Measurements from ENCODE around the gene ELF2.
"Not testable (repeated sequence)": the region's sequence is repeated elsewhere in the genome, so short reads cannot be mapped to it uniquely, and the experiment has no call there.

ELF2 gene

DNA sequence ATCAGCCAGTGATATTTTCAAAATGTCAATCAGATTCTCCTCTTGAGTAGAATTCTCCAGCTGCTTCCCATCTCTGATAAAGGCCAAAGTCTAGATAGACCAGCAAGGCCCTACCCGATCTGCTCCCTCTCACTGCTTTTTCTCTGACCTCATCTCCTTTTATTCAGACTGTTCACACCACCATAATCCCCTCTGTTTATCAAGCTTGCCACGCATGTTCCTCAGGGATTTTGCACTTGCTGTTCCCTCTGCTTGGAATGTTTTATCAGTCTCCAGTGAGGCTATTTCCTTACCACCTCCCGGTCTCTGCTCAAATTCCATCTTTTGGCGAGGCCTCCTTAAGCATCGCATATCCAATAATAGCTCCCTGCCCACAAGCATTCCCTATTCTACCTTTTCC is 141.4 kb downstream of the ELF2 start:
- Histone ChIP-seq H3K36me3 (ENCODE audit: insufficient read depth, low read length) (peaks cover 5% of the 10 kb centered on the region; the same call in 1 of the 2 replicates), H3K9me3 (ENCODE audit: insufficient read depth, low read depth, low read length) (no peaks in the 10 kb centered on the region), H3K27me3 (ENCODE audit: insufficient read depth, low read length) (no peaks in the 10 kb centered on the region), H3K27ac (ENCODE audit: low read depth, low read length) (no peak overlapping the region), H3K4me3 (ENCODE audit: low read length) (no peak overlapping the region), H3K4me1 (ENCODE audit: insufficient read depth, low read length) (peaks cover 4% of the 10 kb centered on the region; the same call in 1 of the 2 replicates), H3K9ac (ENCODE audit: low read depth, low read length) (no peak overlapping the region)
- 94% methylated on average over 5 of the region's 5 CpGs for WGBS

DNA sequence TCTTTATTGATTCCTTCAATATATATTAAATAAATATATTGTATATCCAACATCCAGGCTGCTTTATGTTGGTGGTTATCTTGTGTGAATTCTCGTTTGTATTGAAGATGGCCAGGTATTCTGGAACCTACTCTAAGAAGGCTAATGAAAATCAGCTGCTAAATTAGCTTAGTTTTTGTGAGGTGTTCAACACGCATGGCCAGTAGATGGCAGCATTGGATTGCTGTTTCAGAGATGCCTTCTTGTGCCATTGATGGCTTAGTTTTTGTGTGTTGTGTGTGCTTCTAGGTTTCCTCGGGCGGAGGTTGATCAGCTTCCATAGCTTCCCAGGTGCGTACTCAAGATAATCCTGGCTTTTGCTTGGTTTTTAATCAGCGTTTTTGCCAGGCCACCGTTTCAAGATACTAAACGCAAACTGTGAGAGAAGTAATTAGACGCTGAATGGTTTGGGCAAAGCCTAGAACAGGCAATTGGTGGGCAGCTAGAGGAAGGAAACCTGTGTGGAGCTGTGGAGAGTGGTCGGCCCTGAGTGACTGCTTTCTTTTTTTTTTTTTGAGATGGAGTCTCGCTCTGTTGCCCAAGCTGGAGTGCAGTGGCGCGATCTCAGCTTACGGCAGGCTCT is 146.3 kb downstream of the ELF2 start:
- Histone ChIP-seq H3K36me3 (ENCODE audit: insufficient read depth, low read length) (peaks cover 4% of the 10 kb centered on the region; the same call in 1 of the 2 replicates), H3K4me3 (ENCODE audit: low read length) (no peak overlapping the region), H3K9ac (ENCODE audit: low read depth, low read length) (no peak overlapping the region), H3K27ac (ENCODE audit: low read depth, low read length) (no peak overlapping the region), H3K27me3 (ENCODE audit: insufficient read depth, low read length) (no peaks in the 10 kb centered on the region), H3K4me1 (ENCODE audit: insufficient read depth, low read length) (peaks cover 12% of the 10 kb centered on the region; the same call in 1 of the 2 replicates), H3K9me3 (ENCODE audit: insufficient read depth, low read depth, low read length) (no peaks in the 10 kb centered on the region)
- WGBS, result 71% methylated on average over 14 of the region's 14 CpGs

DNA sequence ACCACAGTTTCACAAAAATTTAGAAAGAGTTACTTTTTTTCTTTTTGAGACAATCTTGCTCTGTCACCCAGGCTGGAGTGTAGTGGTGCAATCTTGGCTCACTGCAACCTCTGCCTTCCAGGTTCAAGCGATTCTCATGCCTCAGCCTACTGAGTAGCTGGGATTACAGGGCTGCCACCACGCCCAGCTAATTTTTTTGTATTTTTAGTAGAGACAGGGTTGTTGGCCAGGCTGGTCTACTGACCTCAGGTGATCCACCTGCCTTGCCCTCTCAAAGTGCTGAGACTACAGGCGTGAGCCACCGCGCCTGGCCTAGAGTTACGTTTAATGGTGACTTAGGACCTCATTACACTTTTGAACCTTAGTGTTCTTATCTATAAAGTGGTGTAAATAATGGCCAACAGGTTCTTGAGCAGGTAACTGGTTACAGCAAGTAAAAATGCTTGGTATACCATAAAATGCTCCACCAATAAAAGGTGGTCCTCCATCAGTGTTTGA is 147.1 kb downstream of the ELF2 start:
- not testable (repeated sequence) for H3K9me3 ChIP-seq (ENCODE audit: insufficient read depth, low read depth, low read length); H3K36me3 ChIP-seq (ENCODE audit: insufficient read depth, low read length); H3K9ac ChIP-seq (ENCODE audit: low read depth, low read length); H3K27ac ChIP-seq (ENCODE audit: low read depth, low read length); H3K4me3 ChIP-seq (ENCODE audit: low read length); H3K27me3 ChIP-seq (ENCODE audit: insufficient read depth, low read length)
- H3K4me1 ChIP-seq (ENCODE audit: insufficient read depth, low read length), result peaks cover 15% of the 10 kb centered on the region; the same call in 1 of the 2 replicates
- 95% methylated on average over 6 of the region's 6 CpGs for WGBS

DNA sequence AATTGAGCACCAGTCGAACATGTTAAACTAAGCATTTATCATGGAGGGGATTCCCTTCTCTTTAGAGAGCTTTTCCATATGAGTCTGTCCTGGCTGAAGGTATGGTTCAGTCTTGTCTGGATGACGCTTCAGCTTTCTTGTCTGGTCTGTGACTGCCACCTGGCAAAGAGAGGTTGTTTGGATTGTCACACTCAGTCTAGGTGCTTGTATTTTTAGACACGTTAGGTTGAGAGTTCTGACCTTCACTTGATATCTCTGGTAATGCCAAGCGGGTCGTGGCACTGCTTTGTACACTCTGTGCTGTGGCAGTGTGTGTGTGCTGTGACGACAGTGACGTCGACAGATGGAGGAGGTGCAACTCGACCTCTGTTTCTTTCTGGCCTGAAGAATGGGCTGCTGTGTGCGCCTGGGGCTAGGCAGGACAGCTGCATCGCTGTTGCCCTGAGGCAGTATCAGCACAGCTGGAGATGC is 148.8 kb downstream of the ELF2 start:
- H3K9ac ChIP-seq (ENCODE audit: low read depth, low read length), result no peak overlapping the region
- no peaks in the 10 kb centered on the region for H3K9me3 ChIP-seq (ENCODE audit: insufficient read depth, low read depth, low read length)
- H3K4me3 ChIP-seq (ENCODE audit: low read length), result no peak overlapping the region
- H3K27ac ChIP-seq (ENCODE audit: low read depth, low read length), result no peak overlapping the region; the same call in 1 of the 2 replicates
- no peaks in the 10 kb centered on the region for H3K27me3 ChIP-seq (ENCODE audit: insufficient read depth, low read length)
- 87% methylated on average over 11 of the region's 11 CpGs for WGBS
- peaks cover 4% of the 10 kb centered on the region; the same call in 1 of the 2 replicates for H3K36me3 ChIP-seq (ENCODE audit: insufficient read depth, low read length)
- peaks cover 21% of the 10 kb centered on the region; the same call in 1 of the 2 replicates for H3K4me1 ChIP-seq (ENCODE audit: insufficient read depth, low read length)

DNA sequence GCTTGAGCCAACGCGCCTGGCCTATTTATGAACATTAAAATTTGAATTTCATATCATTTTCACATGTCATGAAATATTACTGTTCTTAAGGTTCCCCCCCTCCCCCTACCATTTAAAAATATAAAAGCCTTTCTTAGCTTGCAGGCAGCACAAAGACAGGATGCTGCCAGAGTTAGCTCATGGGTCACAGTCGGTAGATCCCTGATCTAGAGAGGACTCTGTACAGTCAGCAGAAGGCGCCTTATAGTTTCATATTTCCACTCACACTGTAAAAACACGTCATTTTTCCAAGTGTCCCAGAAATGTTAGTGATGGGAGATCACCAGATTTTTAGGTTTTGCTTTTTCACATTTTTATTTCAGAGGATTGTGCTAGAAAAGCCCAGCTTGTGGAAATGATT is 149.2 kb downstream of the ELF2 start:
- H3K36me3 ChIP-seq (ENCODE audit: insufficient read depth, low read length), result peaks cover 4% of the 10 kb centered on the region; the same call in 1 of the 2 replicates
- H3K4me1 ChIP-seq (ENCODE audit: insufficient read depth, low read length), result peaks cover 21% of the 10 kb centered on the region; the same call in 1 of the 2 replicates
- WGBS, result 94% methylated on average over 5 of the region's 5 CpGs
- no peaks in the 10 kb centered on the region for H3K27me3 ChIP-seq (ENCODE audit: insufficient read depth, low read length)
- H3K9me3 ChIP-seq (ENCODE audit: insufficient read depth, low read depth, low read length), result no peaks in the 10 kb centered on the region
- no peak overlapping the region; the same call in 1 of the 2 replicates for H3K27ac ChIP-seq (ENCODE audit: low read depth, low read length)
- H3K4me3 ChIP-seq (ENCODE audit: low read length), result no peak overlapping the region
- H3K9ac ChIP-seq (ENCODE audit: low read depth, low read length), result no peak overlapping the region

DNA sequence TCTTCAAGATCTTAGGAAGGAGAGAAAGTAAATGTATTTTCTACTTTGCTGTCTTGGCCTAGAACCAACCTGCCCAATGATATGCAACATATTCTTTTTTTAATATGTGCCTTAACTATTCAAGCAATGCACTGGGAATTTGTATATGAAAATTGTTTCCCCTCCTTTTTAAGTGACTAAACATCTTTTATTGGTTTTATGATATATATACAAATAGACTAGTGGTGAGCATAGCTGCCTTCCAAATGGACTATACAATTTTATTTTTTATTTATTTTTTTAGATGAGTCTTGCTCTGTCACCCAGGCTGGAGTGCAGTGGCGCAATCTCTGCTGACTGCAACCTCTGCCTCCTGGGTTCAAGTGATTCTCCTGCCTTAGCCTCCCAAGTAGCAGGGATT is 151.2 kb downstream of the ELF2 start:
- Histone ChIP-seq H3K9me3 (ENCODE audit: insufficient read depth, low read depth, low read length) (no peaks in the 10 kb centered on the region), H3K27ac (ENCODE audit: low read depth, low read length) (no peak overlapping the region), H3K4me1 (ENCODE audit: insufficient read depth, low read length) (peaks cover 35% of the 10 kb centered on the region; the same call in 1 of the 2 replicates), H3K27me3 (ENCODE audit: insufficient read depth, low read length) (no peaks in the 10 kb centered on the region), H3K9ac (ENCODE audit: low read depth, low read length) (no peak overlapping the region), H3K36me3 (ENCODE audit: insufficient read depth, low read length) (peaks cover 11% of the 10 kb centered on the region; the same call in 1 of the 2 replicates), H3K4me3 (ENCODE audit: low read length) (no peak overlapping the region)
- WGBS, result 100% methylated on average over 1 of the region's 1 CpG

DNA sequence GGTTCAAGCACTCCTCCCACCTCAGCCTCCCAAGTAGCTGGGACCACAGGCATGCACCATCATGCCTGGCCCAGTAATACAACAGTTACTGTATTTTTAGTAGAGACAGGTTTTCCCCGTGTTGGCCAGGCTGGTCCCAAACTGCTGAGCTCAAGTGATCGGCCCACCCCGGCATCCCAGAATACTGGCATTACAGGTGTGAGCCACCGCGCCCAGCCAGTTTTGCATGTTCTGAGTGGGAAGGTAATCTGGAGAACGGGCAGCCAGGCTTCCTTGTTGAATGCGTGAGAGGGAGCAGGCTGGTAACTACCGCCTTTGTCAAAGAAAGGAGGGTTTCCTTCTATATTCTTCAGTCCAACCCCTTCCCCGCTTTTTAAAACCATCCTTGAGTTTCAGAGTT is 152.3 kb downstream of the ELF2 start:
- 93% methylated on average over 9 of the region's 9 CpGs for WGBS
- H3K4me3 ChIP-seq (ENCODE audit: low read length), result no peak overlapping the region
- no peaks in the 10 kb centered on the region for H3K27me3 ChIP-seq (ENCODE audit: insufficient read depth, low read length)
- peaks cover 43% of the 10 kb centered on the region for H3K4me1 ChIP-seq (ENCODE audit: insufficient read depth, low read length)
- H3K36me3 ChIP-seq (ENCODE audit: insufficient read depth, low read length), result peaks cover 11% of the 10 kb centered on the region; the same call in 1 of the 2 replicates
- no peak overlapping the region for H3K9ac ChIP-seq (ENCODE audit: low read depth, low read length)
- no peaks in the 10 kb centered on the region for H3K9me3 ChIP-seq (ENCODE audit: insufficient read depth, low read depth, low read length)
- H3K27ac ChIP-seq (ENCODE audit: low read depth, low read length), result no peak overlapping the region

DNA sequence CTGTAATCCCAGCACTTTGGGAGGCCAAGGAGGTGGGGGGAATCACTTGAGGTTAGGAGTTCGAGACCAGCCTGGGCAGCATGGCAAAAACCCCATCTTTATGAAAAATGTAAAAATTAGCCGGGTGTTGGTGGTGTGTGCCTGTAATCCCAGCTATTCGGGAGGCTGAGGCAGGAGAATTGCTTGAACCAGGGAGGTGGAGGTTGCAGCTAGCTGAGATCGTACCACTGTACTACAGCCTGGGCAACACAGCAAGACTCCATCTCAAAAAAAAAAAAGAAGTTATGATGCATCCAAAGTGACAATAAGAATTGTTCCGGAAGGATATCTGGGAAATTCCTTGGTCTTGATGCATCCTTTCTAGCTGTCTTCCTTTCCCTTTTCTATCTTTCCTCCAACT is 154.2 kb downstream of the ELF2 start:
- Histone ChIP-seq H3K36me3 (ENCODE audit: insufficient read depth, low read length) (0 out of 2 replicates have a peak, but pooled peaks cover 7% of the 10 kb centered on the region), H3K4me1 (ENCODE audit: insufficient read depth, low read length) (peaks cover 55% of the 10 kb centered on the region)
- 99% methylated on average over 5 of the region's 5 CpGs for WGBS

DNA sequence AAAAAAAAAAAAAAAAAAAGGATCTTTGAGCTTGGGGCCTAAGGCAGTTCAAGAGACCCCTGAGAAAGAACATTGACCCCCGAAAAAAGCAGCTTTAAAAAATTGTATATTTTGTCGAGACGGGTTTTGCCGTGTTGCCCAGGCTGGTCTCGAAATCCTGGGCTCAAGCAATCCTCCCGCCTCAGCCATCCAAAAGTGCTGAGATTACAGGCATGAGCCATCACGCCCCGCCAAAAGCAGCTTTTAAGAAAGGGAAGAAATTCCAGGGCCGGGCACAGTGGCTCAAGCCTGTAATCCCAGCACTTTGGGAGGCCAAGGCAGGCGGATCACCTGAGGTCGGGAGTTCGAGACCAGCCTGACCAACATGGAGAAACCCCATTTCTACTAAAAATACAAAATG is 155.9 kb downstream of the ELF2 start:
- 76% methylated on average over 12 of the region's 12 CpGs for WGBS
- H3K9ac ChIP-seq (ENCODE audit: low read depth, low read length), result not testable (repeated sequence)
- H3K27ac ChIP-seq (ENCODE audit: low read depth, low read length), result peak overlapping the region; percentile 63; the same call in 1 of the 2 replicates

More for the DNA sequence above, 154.2 kb downstream of the ELF2 start:
- Histone ChIP-seq H3K9ac (ENCODE audit: low read depth, low read length) (no peak overlapping the region), H3K27me3 (ENCODE audit: insufficient read depth, low read length) (no peaks in the 10 kb centered on the region), H3K4me3 (ENCODE audit: low read length) (no peak overlapping the region), H3K9me3 (ENCODE audit: insufficient read depth, low read depth, low read length) (no peaks in the 10 kb centered on the region), H3K27ac (ENCODE audit: low read depth, low read length) (no peak overlapping the region)

DNA sequence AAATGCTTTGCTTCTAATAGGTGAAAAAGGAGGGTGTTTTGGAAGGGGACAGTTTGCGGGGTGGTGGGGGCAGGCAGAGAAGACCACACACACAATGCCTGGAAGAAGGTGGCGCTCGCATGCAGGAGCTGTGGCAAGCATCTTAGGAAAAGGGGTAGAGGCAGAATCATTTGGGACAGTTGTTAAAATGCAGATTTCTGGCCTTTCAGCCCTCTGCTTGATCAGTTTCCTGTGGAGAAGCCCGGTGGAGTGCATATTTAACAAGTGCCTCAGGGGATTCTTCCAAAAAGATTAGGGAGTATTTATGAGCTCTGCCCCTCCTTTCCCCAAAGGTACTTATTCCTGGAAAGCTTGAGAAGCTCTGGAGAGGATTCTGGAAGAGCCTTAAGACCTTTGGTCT is 156.6 kb downstream of the ELF2 start:
- peaks cover 53% of the 10 kb centered on the region for H3K4me1 ChIP-seq (ENCODE audit: insufficient read depth, low read length)
- WGBS, result 5% methylated on average over 4 of the region's 4 CpGs
- peak overlapping the region; percentile 63; the same call in 1 of the 2 replicates for H3K27ac ChIP-seq (ENCODE audit: low read depth, low read length)
- H3K4me3 ChIP-seq (ENCODE audit: low read length), result peak overlapping the region; percentile 99
- no peaks in the 10 kb centered on the region for H3K9me3 ChIP-seq (ENCODE audit: insufficient read depth, low read depth, low read length)
- no peaks in the 10 kb centered on the region for H3K27me3 ChIP-seq (ENCODE audit: insufficient read depth, low read length)
- no peak overlapping the region for H3K9ac ChIP-seq (ENCODE audit: low read depth, low read length)
- H3K36me3 ChIP-seq (ENCODE audit: insufficient read depth, low read length), result 0 out of 2 replicates have a peak, but pooled peaks cover 7% of the 10 kb centered on the region

More for the DNA sequence above, 155.9 kb downstream of the ELF2 start:
- peak overlapping the region; percentile 9; the same call in 1 of the 2 replicates for H3K4me3 ChIP-seq (ENCODE audit: low read length)
- H3K36me3 ChIP-seq (ENCODE audit: insufficient read depth, low read length); H3K27me3 ChIP-seq (ENCODE audit: insufficient read depth, low read length); H3K9me3 ChIP-seq (ENCODE audit: insufficient read depth, low read depth, low read length): not testable (repeated sequence)
- peaks cover 53% of the 10 kb centered on the region for H3K4me1 ChIP-seq (ENCODE audit: insufficient read depth, low read length)

DNA sequence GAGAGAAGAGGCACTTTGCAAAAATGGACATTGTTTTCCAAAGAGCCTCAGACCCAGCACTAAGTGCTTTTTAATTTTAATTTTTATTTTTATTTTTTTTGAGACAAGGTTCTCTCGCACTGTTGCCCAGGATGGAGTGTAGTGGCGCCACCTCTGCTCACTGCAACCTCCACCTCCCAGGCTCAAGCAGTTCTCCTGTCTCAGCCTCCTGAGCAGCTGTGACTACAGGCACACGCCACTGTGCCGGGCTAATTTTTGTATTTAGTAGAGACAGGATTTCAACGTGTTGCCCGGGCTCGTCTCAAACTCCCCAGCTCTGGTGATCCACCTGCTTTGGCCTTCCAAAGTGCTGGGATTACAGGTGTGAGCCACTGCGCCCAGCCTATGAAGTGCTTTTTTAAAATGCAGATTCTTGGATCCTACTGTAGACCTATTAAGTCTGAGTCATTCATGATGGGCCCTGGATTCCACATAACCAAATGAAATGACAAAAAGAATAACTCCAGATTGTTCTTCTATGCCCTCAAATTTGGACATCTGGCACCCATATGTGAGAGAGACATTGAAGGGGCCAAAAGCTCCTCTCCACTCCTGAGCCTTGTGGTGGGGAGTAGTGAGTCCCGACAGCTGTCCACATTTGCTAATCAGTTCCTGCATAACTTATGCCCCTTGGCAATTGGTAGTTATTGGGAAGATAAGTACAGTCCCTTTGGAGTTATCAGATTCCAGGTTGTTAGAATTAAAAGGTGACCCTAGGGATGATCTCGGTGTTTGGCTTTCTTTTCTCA is 157.9 kb downstream of the ELF2 start:
- H3K27ac ChIP-seq (ENCODE audit: low read depth, low read length), result peak overlapping the region; percentile 41; the same call in 1 of the 2 replicates
- no peaks in the 10 kb centered on the region for H3K27me3 ChIP-seq (ENCODE audit: insufficient read depth, low read length)
- H3K4me3 ChIP-seq (ENCODE audit: low read length), result peak overlapping the region; percentile 99
- H3K36me3 ChIP-seq (ENCODE audit: insufficient read depth, low read length), result 0 out of 2 replicates have a peak, but pooled peaks cover 7% of the 10 kb centered on the region
- no peak overlapping the region for H3K9ac ChIP-seq (ENCODE audit: low read depth, low read length)
- H3K4me1 ChIP-seq (ENCODE audit: insufficient read depth, low read length), result peaks cover 54% of the 10 kb centered on the region
- 47% methylated on average over 10 of the region's 10 CpGs for WGBS
- H3K9me3 ChIP-seq (ENCODE audit: insufficient read depth, low read depth, low read length), result no peaks in the 10 kb centered on the region
